HG03571 (cell line): ENCODE results near the gene BIN2.
"Not testable (repeated sequence)": the region's sequence is repeated elsewhere in the genome, so short reads cannot be mapped to it uniquely, and the experiment has no call there.

Experiments
- ATAC-seq: cut with Tn5 transposase; IDR thresholded peaks from one replicate; pipeline ENCODE4 v1.9.1; 2021; ENCODE audit not compliant: unreplicated experiment

BIN2 gene

DNA sequence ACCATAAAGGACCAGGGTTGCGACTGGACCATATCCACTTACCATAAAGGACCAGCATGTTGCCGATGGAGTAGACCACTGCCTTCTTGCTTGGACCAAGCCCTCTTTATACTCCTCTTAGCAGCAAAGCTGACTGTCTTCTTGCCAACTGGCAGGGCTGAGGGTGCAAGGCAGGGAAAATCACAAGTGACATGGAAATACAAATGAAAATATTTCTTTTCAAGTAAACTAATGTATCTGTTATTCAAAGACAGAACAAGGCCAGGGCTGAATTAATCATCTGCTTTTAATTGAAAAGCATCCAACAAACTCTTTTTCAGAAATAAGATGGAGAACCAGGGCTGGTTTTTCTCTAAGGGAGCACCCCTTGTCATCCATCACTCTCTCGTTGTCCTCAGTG lies 22.6 kb upstream of the BIN2 start, which contains the start of gene CELA1:
Gene CELA1, minus strand, starts transcription at position 99 of the 400 bp plus-strand sequence. Its CDS starts 41 bp downstream, at position 58.
- no peak for ATAC-seq

- ATAC-seq = no peak
Measured at GRCh38 chr12:51345681-51346080, 21.7 kb upstream of the BIN2 start.

GRCh38 chr12:51343201-51343600 lies 19.2 kb upstream of the BIN2 start:
- ATAC-seq = no peak

GRCh38 chr12:51342416-51342815 lies 18.4 kb upstream of the BIN2 start:
- ATAC-seq = no peak

DNA sequence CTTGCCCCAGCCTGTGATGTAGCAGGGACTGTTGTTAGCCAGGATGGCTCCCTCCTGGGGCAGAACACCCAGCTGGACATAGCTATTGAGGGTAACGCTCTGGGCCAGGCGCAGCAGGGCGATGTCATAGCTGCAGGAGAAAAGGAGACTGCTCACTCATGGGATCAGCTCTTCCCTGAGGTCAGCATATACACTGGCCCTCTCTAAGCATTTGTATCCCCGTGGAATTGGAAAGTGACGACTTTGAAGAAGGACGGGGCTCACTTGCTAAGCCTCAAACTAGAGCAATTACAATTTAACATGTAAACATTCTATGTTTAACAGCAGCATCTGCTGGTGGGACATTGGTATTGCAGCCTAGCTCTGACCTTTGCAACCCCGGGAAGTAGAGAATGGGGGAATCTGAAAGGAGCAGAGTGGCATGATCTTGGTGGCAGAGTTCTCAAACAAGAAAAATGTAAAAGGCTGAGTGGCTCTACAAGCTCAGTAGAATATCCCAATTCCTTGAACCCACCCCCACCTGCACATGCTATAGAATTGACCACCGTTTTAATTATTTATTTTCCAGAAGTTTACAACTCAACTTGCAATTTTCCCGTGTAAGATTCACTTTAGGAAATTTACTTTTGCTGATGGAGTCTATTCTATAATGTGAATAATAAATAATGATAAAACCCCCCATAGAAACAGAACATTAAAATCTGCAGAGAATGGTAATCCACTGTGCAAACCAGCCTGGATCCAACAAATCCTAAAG lies 17.5 kb upstream of the BIN2 start:
- ATAC-seq = no peak

GRCh38 chr12:51339750-51340149 lies 15.8 kb upstream of the BIN2 start:
- no peak for ATAC-seq

DNA sequence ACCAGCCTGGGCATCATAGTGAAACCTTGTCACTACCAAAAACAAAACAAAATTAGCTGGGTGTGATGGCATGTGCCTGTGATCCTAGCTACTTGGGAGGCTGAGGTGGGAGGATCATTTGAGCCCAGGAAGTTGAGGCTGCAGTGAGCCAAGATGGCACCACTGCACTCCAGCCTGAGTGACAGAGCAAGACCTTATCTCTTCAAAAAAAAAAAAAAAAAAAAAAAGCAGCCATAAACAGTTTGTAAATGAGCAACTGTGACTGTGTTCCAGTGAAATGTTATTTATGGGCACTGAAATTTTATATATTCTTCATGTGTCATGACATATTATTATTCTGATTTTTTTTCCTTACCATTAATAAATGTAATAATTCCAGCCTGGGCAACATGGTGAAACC lies 13.4 kb upstream of the BIN2 start:
- ATAC-seq = not testable (repeated sequence)

- ATAC-seq = no peak
Measured at GRCh38 chr12:51335931-51336330, 12.0 kb upstream of the BIN2 start.

GRCh38 chr12:51334764-51335163 lies 10.8 kb upstream of the BIN2 start:
- ATAC-seq = no peak

GRCh38 chr12:51333536-51333935 lies 9.6 kb upstream of the BIN2 start:
- no peak for ATAC-seq

GRCh38 chr12:51330186-51330585 lies 6.2 kb upstream of the BIN2 start:
- no peak for ATAC-seq

DNA sequence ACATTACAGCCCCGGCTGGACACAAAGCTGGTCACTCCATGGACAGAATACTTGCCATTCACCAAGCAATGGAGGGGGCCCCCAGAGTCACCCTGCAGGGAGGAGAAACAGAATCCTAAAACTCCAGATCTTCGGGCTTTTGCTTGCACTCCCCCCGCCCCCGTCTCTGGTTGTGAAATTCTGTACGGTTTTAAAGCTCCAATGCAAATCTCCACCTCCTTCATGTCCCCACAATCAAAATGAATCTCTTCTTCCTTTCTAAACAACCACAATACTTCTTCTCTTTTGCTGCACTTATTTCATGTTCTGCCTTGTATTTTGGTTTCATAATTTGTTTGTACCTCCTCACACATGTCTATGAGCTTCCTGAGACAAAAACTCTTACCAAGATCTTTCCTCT lies 5.8 kb upstream of the BIN2 start:
- ATAC-seq = no peak

DNA sequence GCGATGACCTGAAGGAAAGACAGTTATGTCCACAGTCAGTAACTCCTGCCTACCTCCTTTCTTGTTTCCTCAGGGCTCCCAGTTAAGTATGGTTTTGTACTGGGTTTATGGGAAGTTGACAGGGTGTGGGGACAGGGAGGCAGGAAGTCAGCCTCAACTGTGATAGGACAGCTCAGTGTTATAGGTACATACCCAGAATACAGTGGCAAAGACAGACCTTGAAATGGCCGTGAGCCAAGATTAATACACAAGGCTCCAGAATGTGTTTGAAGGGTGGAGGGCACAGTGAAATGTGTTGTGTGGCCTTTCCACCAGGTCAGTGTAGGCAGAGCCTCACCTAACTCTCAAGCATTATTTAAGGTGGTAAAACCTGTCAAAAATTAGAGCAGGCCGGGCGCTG lies 4.6 kb upstream of the BIN2 start:
- ATAC-seq = no peak

GRCh38 chr12:51326698-51327439 lies 2.9 kb upstream of the BIN2 start:
- ATAC-seq = peak; percentile 46

DNA sequence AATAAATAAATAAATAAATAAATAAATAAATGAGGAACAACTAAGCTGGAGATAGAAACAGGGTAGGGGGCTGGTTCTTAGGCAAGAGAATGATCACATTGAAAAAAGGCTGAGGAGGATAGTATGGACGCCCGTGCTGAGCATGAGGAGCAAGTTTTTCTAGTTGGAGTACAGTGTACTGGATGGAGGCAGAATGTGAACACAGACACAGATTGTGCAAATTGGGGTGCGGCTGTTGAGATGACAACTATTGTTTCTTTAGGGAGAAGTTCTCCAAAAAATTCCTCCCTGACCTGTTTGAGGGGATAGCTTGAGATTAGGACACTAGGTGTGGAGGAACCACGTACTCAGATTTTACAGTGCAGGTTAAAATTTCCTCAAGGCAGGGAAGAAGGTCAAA lies 979 bp upstream of the BIN2 start:
- ATAC-seq = no peak

DNA sequence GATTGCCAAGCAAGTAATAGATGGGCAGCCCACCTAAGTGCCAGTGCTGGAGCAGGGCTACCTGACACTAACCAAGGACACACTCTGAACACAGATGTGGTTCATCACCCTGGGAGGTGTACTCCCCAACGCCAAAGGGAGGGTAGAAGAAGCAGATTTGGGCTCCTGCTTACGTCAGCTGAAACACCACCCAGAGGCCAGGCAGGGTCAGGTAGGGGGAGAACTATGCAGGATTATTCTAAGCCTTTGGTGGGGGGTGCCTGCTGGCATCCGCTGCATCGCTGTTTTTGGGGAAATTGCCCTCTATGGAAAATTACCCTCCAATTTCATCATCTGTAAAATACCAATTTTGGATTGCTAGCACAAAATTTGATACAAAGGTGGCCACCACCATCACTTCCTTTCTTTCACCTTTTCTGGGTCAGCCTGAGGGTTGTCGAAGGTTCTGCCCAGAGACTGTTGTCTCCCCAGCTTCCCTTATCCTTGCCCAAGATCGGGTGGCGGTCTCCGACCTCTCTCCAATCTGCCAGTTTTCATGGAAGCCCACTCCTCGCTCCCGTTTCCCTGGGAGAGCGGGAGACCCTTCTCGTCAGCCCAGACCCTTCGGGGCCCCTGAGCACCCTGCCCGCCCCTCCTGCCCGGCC lies 535 bp downstream of the BIN2 start:
- ATAC-seq = no peak

DNA sequence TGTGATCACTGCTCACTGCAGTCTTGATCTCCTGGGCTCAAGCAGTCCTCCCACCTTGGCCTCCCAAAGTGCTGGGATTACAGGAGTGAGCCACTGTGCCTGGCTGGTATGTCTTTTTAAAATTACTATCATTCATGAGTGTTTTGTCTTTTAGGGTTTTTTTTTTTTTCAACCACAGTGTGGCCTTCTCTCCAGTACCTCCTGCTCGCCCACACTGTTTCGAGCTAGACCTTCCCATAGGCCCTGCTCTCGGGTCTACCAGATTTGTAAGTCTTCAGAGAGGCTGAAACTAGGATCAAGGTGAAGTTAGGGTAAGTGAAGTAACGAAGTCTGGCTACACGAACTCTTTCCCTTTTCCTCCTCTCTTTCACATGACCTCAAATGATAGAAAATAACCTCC lies 1.5 kb downstream of the BIN2 start:
- ATAC-seq = no peak

DNA sequence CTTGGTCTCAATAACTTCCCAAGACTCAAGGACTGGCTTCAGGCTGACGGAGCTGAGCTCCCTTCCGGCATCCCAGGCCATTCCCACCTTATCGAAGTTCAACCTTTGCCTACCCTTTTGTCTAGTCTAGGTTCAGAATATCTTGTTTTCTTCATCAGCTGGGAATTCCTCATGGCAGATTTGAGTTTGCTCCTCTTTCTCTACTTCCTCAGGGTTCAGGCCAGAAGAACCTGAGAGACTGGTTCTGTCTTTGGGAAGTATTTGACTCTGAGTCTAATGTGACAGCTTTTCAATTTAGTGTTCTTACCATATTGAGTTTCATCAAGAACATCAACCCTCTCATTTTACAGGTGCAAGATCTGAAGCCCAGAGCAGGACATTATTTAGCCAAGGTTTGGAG lies 2.1 kb downstream of the BIN2 start:
- no peak for ATAC-seq

- no peak for ATAC-seq
Measured at GRCh38 chr12:51320695-51321320, 3.2 kb downstream of the BIN2 start.

- ATAC-seq = no peak
Measured at GRCh38 chr12:51320311-51320694, 3.7 kb downstream of the BIN2 start.

DNA sequence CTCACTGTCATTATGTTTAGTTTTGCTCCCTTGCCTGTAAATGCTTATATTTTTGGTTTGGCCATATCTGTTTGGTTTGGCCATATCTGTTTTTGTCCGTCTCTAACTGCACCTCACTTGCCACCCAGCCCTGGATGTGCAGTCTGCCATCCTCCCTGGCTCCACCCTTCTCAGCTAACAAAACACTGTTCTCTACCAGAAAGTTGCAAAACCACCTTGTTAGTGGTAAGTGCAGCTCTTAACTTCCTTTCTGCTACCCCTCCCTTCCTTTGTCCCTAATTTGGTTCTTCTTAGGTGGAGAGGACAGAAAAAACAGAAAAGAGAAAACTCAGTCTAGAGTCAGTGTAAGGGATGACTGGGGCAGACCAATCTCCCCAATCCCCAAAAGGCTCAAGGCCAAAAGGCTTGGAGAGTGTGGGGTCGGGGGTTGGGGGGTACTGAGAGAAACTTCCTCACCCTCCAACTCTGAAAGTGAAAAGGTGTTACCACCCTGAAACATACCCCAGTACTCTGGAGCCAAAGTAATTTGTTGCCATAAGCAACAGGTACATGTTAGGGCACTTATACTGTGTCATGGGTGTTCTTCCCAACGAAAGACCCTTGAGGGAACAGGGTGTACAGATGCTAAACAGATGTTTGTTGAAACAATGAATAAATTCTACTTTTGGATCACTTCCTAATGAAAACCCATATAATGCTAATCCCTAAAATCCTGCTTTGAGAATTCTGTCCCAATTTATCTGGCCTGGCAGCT lies 5.0 kb downstream of the BIN2 start:
- no peak for ATAC-seq
